ENCODE results near the gene LHFPL2.

Gene LHFPL2

DNA sequence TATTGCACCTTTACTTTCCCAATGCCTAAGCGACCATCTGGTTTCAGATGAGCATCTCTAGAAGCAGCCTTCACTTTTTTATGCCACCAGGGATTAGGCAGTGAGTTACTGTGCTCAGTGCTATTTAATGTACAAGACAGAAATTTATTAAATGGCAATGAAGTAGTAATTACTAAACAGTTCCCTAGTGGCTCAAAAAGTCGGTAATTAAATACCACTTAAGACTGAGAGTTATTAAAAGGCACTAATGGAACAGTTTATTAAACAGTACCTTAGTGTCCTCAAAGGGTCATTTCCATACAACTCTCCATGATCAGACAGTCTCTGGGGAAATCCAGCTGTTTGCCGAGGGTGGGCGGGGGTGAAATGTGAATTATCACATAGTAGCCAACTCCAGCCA lies 42.3 kb downstream of the LHFPL2 start:
- DNase-seq (ENCODE audit: low read depth in 1 of 2, low spot score in 1 of 2): no peak
- H3K27me3 ChIP-seq (ENCODE audit: insufficient read depth, poor library complexity, severe bottlenecking): no peaks in the 10 kb centered on the region
- H3K27ac ChIP-seq (replicated peaks): no peak overlapping the region

DNA sequence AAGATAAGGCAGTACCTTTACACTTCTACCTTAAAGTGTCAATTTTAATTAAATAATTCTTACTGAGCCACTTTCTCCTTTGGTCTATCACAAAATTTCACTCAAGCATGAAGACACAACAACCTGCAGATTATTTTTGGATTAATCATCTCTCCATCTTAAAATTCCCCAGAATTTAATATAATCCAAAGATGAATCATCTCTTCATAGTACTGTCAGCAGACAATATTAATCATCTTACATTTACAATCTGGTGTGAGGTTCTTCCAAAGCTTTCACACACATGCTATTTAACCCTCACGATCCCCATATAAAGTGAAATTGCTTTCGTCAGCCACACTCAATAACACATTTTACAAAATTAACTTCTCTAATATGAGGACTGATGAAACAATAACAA lies 43.0 kb downstream of the LHFPL2 start:
- DNase-seq (ENCODE audit: low read depth in 1 of 2, low spot score in 1 of 2): no peak
- TF ChIP-seq SPI1 (IDR thresholded peaks at IDR 0.05; ENCODE audit: borderline replicate concordance, low read depth) (no peak), CTCF (IDR thresholded peaks at IDR 0.05; ENCODE audit: insufficient read depth, low read length) (no peak), POLR2AphosphoS5 (IDR thresholded peaks at IDR 0.05; ENCODE audit: low read depth) (no peak), GABPA (IDR thresholded peaks at IDR 0.05; ENCODE audit: low read depth) (no peak)
- TF ChIP-seq, protein P1, sequence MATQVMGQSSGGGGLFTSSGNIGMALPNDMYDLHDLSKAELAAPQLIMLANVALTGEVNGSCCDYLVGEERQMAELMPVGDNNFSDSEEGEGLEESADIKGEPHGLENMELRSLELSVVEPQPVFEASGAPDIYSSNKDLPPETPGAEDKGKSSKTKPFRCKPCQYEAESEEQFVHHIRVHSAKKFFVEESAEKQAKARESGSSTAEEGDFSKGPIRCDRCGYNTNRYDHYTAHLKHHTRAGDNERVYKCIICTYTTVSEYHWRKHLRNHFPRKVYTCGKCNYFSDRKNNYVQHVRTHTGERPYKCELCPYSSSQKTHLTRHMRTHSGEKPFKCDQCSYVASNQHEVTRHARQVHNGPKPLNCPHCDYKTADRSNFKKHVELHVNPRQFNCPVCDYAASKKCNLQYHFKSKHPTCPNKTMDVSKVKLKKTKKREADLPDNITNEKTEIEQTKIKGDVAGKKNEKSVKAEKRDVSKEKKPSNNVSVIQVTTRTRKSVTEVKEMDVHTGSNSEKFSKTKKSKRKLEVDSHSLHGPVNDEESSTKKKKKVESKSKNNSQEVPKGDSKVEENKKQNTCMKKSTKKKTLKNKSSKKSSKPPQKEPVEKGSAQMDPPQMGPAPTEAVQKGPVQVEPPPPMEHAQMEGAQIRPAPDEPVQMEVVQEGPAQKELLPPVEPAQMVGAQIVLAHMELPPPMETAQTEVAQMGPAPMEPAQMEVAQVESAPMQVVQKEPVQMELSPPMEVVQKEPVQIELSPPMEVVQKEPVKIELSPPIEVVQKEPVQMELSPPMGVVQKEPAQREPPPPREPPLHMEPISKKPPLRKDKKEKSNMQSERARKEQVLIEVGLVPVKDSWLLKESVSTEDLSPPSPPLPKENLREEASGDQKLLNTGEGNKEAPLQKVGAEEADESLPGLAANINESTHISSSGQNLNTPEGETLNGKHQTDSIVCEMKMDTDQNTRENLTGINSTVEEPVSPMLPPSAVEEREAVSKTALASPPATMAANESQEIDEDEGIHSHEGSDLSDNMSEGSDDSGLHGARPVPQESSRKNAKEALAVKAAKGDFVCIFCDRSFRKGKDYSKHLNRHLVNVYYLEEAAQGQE (IDR thresholded peaks at IDR 0.05; ENCODE audit: insufficient replicate concordance, low read depth): no peak
- H3K4me3 ChIP-seq (replicated peaks; ENCODE audit: insufficient read depth, low read length): no peak overlapping the region
- no peaks in the 10 kb centered on the region for H3K27me3 ChIP-seq (ENCODE audit: insufficient read depth, poor library complexity, severe bottlenecking)
- H3K27ac ChIP-seq (replicated peaks): no peak overlapping the region

More for the DNA sequence above, 42.3 kb downstream of the LHFPL2 start:
- TF ChIP-seq POLR2AphosphoS5 (IDR thresholded peaks at IDR 0.05; ENCODE audit: low read depth) (no peak), GABPA (IDR thresholded peaks at IDR 0.05; ENCODE audit: low read depth) (no peak), SPI1 (IDR thresholded peaks at IDR 0.05; ENCODE audit: borderline replicate concordance, low read depth) (no peak), CTCF (IDR thresholded peaks at IDR 0.05; ENCODE audit: insufficient read depth, low read length) (no peak)
- TF ChIP-seq, protein P1 (IDR thresholded peaks at IDR 0.05; ENCODE audit: insufficient replicate concordance, low read depth): no peak
- no peak overlapping the region for H3K4me3 ChIP-seq (replicated peaks; ENCODE audit: insufficient read depth, low read length)

DNA sequence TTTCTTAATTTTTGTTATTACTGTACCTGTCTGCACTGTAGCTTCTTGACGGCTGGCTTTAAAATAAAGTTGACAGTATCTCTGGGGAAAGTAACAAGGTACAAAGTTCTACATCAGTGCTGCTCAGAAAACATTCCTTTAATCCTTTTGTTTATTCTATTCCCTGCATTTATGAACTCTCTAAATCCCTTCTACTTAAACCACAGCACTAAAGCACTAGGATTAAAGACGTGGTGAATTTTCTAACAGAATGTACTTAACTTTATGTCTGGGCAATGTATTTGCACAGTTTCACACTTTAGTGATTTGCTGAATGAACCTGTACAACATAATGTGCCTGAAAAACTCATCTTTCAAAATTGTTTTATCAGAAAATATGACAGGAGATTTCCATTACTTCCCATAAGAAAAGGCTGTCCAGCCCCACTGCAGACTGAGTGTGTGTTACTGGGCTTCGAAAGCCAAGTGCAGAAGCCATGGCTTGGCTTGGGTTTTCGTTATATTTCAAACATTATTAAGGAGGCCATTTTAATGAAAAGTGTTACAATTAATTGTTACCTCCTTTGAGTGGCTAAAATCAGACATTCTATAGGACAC lies 43.8 kb downstream of the LHFPL2 start:
- DNase-seq (ENCODE audit: low read depth in 1 of 2, low spot score in 1 of 2): no peak
- no peaks in the 10 kb centered on the region for H3K27me3 ChIP-seq (ENCODE audit: insufficient read depth, poor library complexity, severe bottlenecking)
- no peak overlapping the region for H3K4me3 ChIP-seq (replicated peaks; ENCODE audit: insufficient read depth, low read length)
- no peak overlapping the region for H3K27ac ChIP-seq (replicated peaks)
- TF ChIP-seq GABPA (IDR thresholded peaks at IDR 0.05; ENCODE audit: low read depth): no peak
- TF ChIP-seq CTCF (IDR thresholded peaks at IDR 0.05; ENCODE audit: insufficient read depth, low read length): no peak
- TF ChIP-seq SPI1 (IDR thresholded peaks at IDR 0.05; ENCODE audit: borderline replicate concordance, low read depth): no peak
- TF ChIP-seq, protein P1 (IDR thresholded peaks at IDR 0.05; ENCODE audit: insufficient replicate concordance, low read depth): no peak
- no peak for TF ChIP-seq POLR2AphosphoS5 (IDR thresholded peaks at IDR 0.05; ENCODE audit: low read depth)
